OCI-LY3 (cell line): Measurements from ENCODE around the gene NCLN.
"Not testable (repeated sequence)": the region's sequence is repeated elsewhere in the genome, so short reads cannot be mapped to it uniquely, and the experiment has no call there.

Experiments
- H2AFZ ChIP-seq: fragments of 200-600, 300-600 bp; shearing (Covaris generic); 2 replicates; pipeline ENCODE4 v1.6.0; 2014; ENCODE audit warnings: antibody characterized with exemption, low read depth, low read length
- H3K27ac ChIP-seq: fragments of 200-600, 300-600 bp; sonication (generic); 2 replicates; pipeline ENCODE4 v1.5.1; 2014; ENCODE audit warnings: mild to moderate bottlenecking, low read length, moderate library complexity, mixed read lengths
- H3K27me3 ChIP-seq: fragments of 200-600, 300-600 bp; sonication (generic); 2 replicates; pipeline ENCODE4 v1.6.1; 2014; ENCODE audit warnings: low read depth, low read length, mixed read lengths
- H3K36me3 ChIP-seq: fragments of 200-600, 300-600 bp; sonication (generic); replicated peaks from 2 replicates; pipeline ENCODE3; 2014; ENCODE audit warnings: low read depth, low read length, mixed read lengths
- H3K4me1 ChIP-seq: fragments of 300-600, 200-600 bp; sonication (generic); 2 replicates; pipeline ENCODE4 v1.6.1; 2014; ENCODE audit warnings: low read length, mixed read lengths
- H3K4me2 ChIP-seq: fragments of 200-600, 300-600 bp; sonication (generic); 2 replicates; pipeline ENCODE4 v1.6.1; 2014; ENCODE audit warnings: low read length, mixed read lengths
- H3K4me3 ChIP-seq: fragments of 300-600, 200-600 bp; sonication (generic); 2 replicates; pipeline ENCODE4 v1.5.1; 2014; ENCODE audit warnings: antibody characterized with exemption, mild to moderate bottlenecking, low read length, moderate library complexity
- H3K79me2 ChIP-seq: fragments of 300-600, 200-600 bp; shearing (Covaris generic); 2 replicates; pipeline ENCODE4 v1.6.1; 2014; ENCODE audit warnings: mild to moderate bottlenecking, low read length, mixed read lengths
- H3K9ac ChIP-seq: fragments of 300-600, 200-600 bp; shearing (Covaris generic); 2 replicates; pipeline ENCODE4 v1.6.0; 2014; ENCODE audit warnings: mild to moderate bottlenecking, low read length, moderate library complexity
- H3K9me3 ChIP-seq: fragments of 200-600, 300-600 bp; shearing (Covaris generic); 2 replicates; pipeline ENCODE4 v1.6.1; 2014; ENCODE audit warnings: low read length, mixed read lengths; ENCODE audit not compliant: insufficient read depth
- H4K20me1 ChIP-seq: fragments of 200-600, 300-600 bp; sonication (generic); 2 replicates; pipeline ENCODE4 v1.6.1; 2016; ENCODE audit warnings: low read length, mixed read lengths; ENCODE audit not compliant: insufficient read depth
- EZH2phosphoT487 ChIP-seq: fragments of 200-600 bp; shearing (Covaris generic); IDR thresholded peaks from 2 replicates; pipeline ENCODE4 v1.6.1; 2018; ENCODE audit warnings: antibody characterized with exemption, mixed run types, low read depth
- TF ChIP-seq, protein P1 (sequence below): fragments of 200-600, 300-600 bp; sonication (generic); IDR thresholded peaks from 2 replicates; pipeline ENCODE4 v1.5.1; 2014; ENCODE audit warnings: antibody characterized with exemption, low read length, low read depth

The NCLN gene

DNA sequence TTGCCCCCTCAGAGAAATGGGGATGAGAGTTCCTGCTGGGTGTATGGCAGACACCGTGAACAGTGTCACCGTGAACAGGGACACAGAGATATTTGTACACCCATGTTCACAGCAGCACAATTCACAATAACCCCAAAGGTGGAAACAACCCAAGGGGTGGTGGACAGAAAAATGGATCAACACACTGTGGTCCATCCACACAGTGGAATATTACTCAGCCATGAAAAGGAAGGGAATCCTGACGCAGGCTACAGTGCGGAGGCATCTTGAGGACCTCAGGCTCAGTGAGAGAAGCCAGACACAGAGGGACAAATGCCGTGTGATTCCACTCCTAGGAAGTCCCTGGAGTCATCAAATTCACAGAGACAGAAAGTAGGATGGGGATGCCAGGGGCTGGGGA is 31.1 kb downstream of the NCLN start:
- H3K4me1 ChIP-seq = no peaks in the 10 kb centered on the region
- H3K27ac ChIP-seq = no peak overlapping the region
- H3K4me3 ChIP-seq = no peak overlapping the region
- no peak overlapping the region for H2AFZ ChIP-seq
- no peaks in the 10 kb centered on the region for H4K20me1 ChIP-seq
- no peak overlapping the region for H3K9ac ChIP-seq
- TF ChIP-seq, protein P1, sequence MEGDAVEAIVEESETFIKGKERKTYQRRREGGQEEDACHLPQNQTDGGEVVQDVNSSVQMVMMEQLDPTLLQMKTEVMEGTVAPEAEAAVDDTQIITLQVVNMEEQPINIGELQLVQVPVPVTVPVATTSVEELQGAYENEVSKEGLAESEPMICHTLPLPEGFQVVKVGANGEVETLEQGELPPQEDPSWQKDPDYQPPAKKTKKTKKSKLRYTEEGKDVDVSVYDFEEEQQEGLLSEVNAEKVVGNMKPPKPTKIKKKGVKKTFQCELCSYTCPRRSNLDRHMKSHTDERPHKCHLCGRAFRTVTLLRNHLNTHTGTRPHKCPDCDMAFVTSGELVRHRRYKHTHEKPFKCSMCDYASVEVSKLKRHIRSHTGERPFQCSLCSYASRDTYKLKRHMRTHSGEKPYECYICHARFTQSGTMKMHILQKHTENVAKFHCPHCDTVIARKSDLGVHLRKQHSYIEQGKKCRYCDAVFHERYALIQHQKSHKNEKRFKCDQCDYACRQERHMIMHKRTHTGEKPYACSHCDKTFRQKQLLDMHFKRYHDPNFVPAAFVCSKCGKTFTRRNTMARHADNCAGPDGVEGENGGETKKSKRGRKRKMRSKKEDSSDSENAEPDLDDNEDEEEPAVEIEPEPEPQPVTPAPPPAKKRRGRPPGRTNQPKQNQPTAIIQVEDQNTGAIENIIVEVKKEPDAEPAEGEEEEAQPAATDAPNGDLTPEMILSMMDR = no peak
- no peaks in the 10 kb centered on the region for H3K9me3 ChIP-seq
- H3K27me3 ChIP-seq = no peaks in the 10 kb centered on the region
- H3K36me3 ChIP-seq = peaks cover 3% of the 10 kb centered on the region
- H3K79me2 ChIP-seq = no peaks in the 10 kb centered on the region
- H3K4me2 ChIP-seq = no peak overlapping the region

DNA sequence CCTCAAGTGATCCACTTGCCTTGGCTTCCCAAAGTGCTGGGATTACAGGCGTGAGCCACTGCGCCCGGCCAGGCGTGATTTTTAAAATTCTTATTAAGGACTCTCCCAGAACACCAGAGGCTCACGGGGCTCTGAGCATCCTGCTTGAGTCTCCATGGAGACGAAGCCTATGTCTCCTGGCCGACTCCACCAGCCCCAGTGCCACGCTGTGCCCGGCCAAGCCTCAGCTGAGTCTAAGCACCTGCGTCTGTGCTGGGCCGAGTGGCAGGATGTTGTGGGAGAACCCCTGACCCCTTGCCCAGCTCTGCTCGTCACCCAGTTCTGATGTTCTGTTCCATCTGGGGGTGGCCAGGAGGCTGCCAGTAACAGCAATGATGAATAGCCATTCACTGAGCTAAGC is 34.8 kb downstream of the NCLN start:
- Histone ChIP-seq H3K4me1 (no peaks in the 10 kb centered on the region), H3K4me3 (no peak overlapping the region), H3K79me2 (no peaks in the 10 kb centered on the region), H2AFZ (no peak overlapping the region), H3K9me3 (no peaks in the 10 kb centered on the region), H3K27ac (no peak overlapping the region), H3K27me3 (0 out of 2 replicates have a peak, but pooled peaks cover under 1% of the 10 kb centered on the region), H3K36me3 (peaks cover 3% of the 10 kb centered on the region), H4K20me1 (no peaks in the 10 kb centered on the region), H3K9ac (no peak overlapping the region), H3K4me2 (no peak overlapping the region)
- TF ChIP-seq EZH2phosphoT487 = no peak
- TF ChIP-seq, protein P1 = no peak

DNA sequence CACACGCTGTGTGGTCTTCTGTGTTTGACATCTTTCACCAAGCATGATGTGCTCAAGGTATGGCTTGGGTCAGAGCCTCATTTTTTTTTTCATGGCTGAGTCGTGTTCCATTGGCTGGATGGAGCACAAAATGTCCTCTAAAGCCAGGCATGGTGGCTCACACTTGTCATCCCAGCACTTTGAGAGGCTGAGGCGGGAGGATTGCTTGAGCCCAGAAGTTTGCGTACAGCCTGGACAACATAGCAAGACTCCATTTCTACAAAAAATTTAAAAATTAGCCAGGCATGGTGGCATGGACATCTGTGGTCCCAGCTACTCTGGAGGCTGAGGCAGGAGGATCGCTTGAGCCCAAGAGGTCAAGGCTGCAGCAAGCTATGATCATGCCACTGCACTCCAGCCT is 35.8 kb downstream of the NCLN start:
- H3K79me2 ChIP-seq, H3K27ac ChIP-seq, H2AFZ ChIP-seq, H3K4me3 ChIP-seq, H3K9me3 ChIP-seq, H4K20me1 ChIP-seq, H3K4me1 ChIP-seq, H3K36me3 ChIP-seq, H3K4me2 ChIP-seq, H3K27me3 ChIP-seq, H3K9ac ChIP-seq: not testable (repeated sequence)

DNA sequence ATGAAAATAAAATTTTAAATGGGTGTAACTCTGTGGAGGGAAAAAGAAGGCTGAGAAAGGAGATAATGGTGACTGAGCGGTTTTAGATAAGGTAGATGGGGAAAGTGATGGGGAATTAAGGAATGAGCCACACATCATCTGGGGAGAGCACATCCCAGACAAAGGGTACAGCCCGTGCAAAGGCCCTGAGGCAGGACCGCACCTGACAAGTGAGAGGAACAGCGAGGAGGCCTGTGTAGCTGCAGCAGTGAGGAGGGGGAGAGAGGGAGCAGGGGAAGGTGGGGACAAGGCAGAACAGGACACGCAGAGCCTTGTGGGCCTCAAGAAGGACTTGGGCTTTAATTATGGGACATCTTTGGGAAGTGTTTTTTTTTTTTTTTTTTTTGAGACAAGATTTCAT is 37.0 kb downstream of the NCLN start:
- Histone ChIP-seq H3K4me3 (no peak overlapping the region), H3K4me1 (no peaks in the 10 kb centered on the region), H3K27me3 (peaks cover 14% of the 10 kb centered on the region), H2AFZ (no peak overlapping the region), H4K20me1 (no peaks in the 10 kb centered on the region), H3K36me3 (no peaks in the 10 kb centered on the region), H3K9ac (no peak overlapping the region), H3K27ac (no peak overlapping the region), H3K9me3 (no peaks in the 10 kb centered on the region), H3K79me2 (no peaks in the 10 kb centered on the region), H3K4me2 (no peak overlapping the region)
- TF ChIP-seq, protein P1 = no peak
- no peak for TF ChIP-seq EZH2phosphoT487
